ENCODE measurements around the gene PLSCR3. TPM values are rescaled to one million over a fixed set of nuclear protein-coding genes. Genes with fewer than 3 reads are reported as not detected.

The PLSCR3 gene
- total and polyA plus RNA-seq, 2 experiments from 2014 or later, result 30.0 to 34.3 TPM

DNA sequence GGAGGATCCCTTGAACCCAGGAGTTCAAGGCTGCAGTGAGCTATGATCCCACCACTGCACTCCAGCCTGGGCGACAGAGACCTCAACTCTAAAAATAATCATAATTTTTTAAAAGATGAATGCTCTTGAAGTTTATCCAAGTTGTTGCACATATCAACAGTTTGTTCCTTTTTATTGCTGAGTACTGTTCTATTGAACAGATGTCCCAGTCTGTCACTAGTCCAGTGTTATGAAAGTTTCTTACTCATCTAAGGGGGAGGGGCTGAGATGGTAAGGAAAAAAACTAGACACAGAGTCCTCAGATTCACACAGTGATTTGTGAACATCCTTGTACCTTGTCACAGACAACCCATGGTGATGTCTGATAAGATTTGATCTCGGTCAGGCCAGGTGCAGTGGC lies 54.1 kb downstream of the PLSCR3 start:
- Mint-ChIP-seq H3K4me1 (peaks cover 21% of the 10 kb centered on the region), H3K36me3 (ENCODE audit: low read depth) (peaks cover 9% of the 10 kb centered on the region), H3K27me3 (ENCODE audit: insufficient read depth, low read depth, poor library complexity) (peaks cover 5% of the 10 kb centered on the region), H3K4me3 (no peak overlapping the region), H3K27ac (no peak overlapping the region), H3K9me3 (no peaks in the 10 kb centered on the region)
- Histone ChIP-seq H3K36me3 (ENCODE audit: insufficient read depth) (no peaks in the 10 kb centered on the region; the same call in 1 of the 2 replicates), H3K27me3 (ENCODE audit: insufficient read depth) (no peaks in the 10 kb centered on the region), H3K4me2 (no peak overlapping the region), H4K20me1 (replicated peaks; ENCODE audit: insufficient read depth) (0 out of 2 replicates have a peak, but pooled peaks cover 3% of the 10 kb centered on the region), H3K9me2 (ENCODE audit: insufficient read depth) (no peaks in the 10 kb centered on the region), H3K79me2 (replicated peaks; ENCODE audit: insufficient read depth) (no peaks in the 10 kb centered on the region), H3K27ac (ENCODE audit: low read depth) (no peak overlapping the region), H2AFZ (no peak overlapping the region), H3F3A (replicated peaks; ENCODE audit: low read depth) (peaks cover 21% of the 10 kb centered on the region), H3K4me3 (no peak overlapping the region), H3K4me1 (ENCODE audit: insufficient read depth) (peaks cover 18% of the 10 kb centered on the region)
- DNase-seq (ENCODE audit: low spot score) (no peak), ATAC-seq (no peak)
- TF ChIP-seq REST (IDR thresholded peaks at IDR 0.05; ENCODE audit: unreplicated experiment) (no peak), ZNF462 (CRISPR knock-in tag; IDR thresholded peaks at IDR 0.05) (no peak), POLR2AphosphoS5 (IDR thresholded peaks at IDR 0.05; ENCODE audit: low read depth) (no peak), STAT1 (IDR thresholded peaks at IDR 0.05; ENCODE audit: unreplicated experiment) (no peak), NANOG (IDR thresholded peaks at IDR 0.05; ENCODE audit: borderline replicate concordance) (no peak), EZH2phosphoT487 (IDR thresholded peaks at IDR 0.05; ENCODE audit: unreplicated experiment) (no peak), ZNF114 (CRISPR knock-in tag; IDR thresholded peaks at IDR 0.05) (no peak), ZNF331 (CRISPR knock-in tag; IDR thresholded peaks at IDR 0.05; ENCODE audit: low read depth) (no peak), CREB1 (CRISPR knock-in tag; IDR thresholded peaks at IDR 0.05; ENCODE audit: low read depth) (no peak), JUNB (IDR thresholded peaks at IDR 0.05; ENCODE audit: unreplicated experiment) (no peak), EZH2 (IDR thresholded peaks at IDR 0.05; ENCODE audit: low read depth, unreplicated experiment) (no peak)
- TF ChIP-seq, protein P1, sequence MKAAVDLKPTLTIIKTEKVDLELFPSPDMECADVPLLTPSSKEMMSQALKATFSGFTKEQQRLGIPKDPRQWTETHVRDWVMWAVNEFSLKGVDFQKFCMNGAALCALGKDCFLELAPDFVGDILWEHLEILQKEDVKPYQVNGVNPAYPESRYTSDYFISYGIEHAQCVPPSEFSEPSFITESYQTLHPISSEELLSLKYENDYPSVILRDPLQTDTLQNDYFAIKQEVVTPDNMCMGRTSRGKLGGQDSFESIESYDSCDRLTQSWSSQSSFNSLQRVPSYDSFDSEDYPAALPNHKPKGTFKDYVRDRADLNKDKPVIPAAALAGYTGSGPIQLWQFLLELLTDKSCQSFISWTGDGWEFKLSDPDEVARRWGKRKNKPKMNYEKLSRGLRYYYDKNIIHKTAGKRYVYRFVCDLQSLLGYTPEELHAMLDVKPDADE (IDR thresholded peaks at IDR 0.05), result no peak

All from GM23338 (cell line).